SU-DHL-6 (cell line): ENCODE results near the gene WDR18.

Source experiments
- EZH2phosphoT487 ChIP-seq: fragments of 200-600 bp; sonication (generic), shearing (Covaris generic); conservative IDR thresholded peaks from 2 replicates; pipeline ENCODE4 v1.6.1; 2018; ENCODE audit warnings: mild to moderate bottlenecking, antibody characterized with exemption, low read length, moderate library complexity, mixed read lengths
- TF ChIP-seq, protein P1 (sequence below): fragments of 200-600 bp; sonication (generic); IDR thresholded peaks from one replicate; pipeline ENCODE4 v1.5.1; 2017; ENCODE audit warnings: antibody characterized with exemption, mild to moderate bottlenecking, low read length, moderate library complexity; ENCODE audit not compliant: insufficient read depth, poor library complexity, severe bottlenecking

DNA sequence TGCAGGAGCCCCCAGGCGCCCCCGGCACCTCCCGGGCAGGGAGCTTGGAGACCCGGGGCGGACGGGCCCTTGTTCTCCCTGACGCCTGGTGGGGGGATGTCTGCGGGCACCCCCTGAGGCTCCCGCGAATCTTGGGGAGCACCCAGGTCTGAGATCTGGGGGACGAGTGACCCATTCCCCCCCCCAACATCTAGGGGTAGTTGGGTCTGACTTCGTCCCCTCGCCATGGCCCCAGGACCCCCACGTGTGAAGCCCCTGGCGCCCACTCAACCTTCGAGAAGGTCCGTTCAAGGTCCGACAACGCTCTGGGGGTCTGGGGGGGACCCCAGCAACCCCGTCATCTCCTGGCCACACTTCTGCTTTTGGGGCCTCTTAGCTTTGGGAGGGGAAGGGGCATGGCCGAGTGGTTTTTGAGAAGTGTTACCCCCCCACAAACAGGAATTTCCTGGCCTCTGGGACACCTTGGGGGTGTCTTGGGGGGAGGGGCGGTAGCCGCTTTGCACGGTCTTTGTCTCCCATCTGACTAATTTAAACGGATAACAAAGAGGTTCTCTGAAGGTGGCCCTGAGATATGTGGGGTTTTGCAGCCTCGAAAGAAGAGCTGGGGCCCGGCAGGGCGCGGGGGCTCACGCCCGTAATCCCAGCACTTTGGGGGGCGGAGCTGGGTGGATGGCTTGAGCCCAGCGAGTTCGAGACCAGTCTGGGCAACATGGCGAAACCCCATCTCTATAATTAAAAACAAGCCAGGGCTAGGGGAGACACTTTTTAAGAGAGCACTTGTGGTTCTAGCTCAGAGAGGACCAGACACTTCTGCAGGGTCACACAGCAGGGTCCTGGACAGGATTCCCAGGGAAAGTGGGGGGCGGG is 42.9 kb downstream of the WDR18 start:
- TF ChIP-seq, protein P1, sequence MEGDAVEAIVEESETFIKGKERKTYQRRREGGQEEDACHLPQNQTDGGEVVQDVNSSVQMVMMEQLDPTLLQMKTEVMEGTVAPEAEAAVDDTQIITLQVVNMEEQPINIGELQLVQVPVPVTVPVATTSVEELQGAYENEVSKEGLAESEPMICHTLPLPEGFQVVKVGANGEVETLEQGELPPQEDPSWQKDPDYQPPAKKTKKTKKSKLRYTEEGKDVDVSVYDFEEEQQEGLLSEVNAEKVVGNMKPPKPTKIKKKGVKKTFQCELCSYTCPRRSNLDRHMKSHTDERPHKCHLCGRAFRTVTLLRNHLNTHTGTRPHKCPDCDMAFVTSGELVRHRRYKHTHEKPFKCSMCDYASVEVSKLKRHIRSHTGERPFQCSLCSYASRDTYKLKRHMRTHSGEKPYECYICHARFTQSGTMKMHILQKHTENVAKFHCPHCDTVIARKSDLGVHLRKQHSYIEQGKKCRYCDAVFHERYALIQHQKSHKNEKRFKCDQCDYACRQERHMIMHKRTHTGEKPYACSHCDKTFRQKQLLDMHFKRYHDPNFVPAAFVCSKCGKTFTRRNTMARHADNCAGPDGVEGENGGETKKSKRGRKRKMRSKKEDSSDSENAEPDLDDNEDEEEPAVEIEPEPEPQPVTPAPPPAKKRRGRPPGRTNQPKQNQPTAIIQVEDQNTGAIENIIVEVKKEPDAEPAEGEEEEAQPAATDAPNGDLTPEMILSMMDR: no peak
- TF ChIP-seq EZH2phosphoT487: no peak
